Retinal pigment epithelial cell (primary cell): ENCODE results near the gene NFE2L3.

ENCODE experiments used
- DNase-seq: peaks from one replicate; pipeline ENCODE4 v3.0.0-alpha.2; 2010; ENCODE audit warnings: low read depth
- H3K4me3 ChIP-seq: 2 replicates; pipeline ENCODE4 v1.5.1; 2011; ENCODE audit warnings: mild to moderate bottlenecking, low read length, control low read depth, moderate library complexity
- CTCF ChIP-seq: conservative IDR thresholded peaks from 2 replicates; pipeline ENCODE4 v1.5.1; 2011; ENCODE audit warnings: low read depth, low read length, control low read depth, inconsistent platforms

NFE2L3 gene

GRCh38 chr7:26153241-26153822 is 1.3 kb downstream of the NFE2L3 start:
- no peak for DNase-seq
- TF ChIP-seq CTCF: no peak
- H3K4me3 ChIP-seq: peak overlapping the region; percentile 35

- DNase-seq: no peak
- H3K4me3 ChIP-seq: peak overlapping the region; percentile 35
- TF ChIP-seq CTCF: no peak
These were observed 2.1 kb downstream of the NFE2L3 start for GRCh38 chr7:26153823-26154783.

GRCh38 chr7:26155531-26156375 is 3.8 kb downstream of the NFE2L3 start:
- H3K4me3 ChIP-seq: peak overlapping the region; percentile 35
- DNase-seq: peak; percentile 68
- TF ChIP-seq CTCF: peak; percentile 12

- peak; percentile 82 for DNase-seq
- peak overlapping the region; percentile 35 for H3K4me3 ChIP-seq
These were observed 4.7 kb downstream of the NFE2L3 start for GRCh38 chr7:26156451-26157420.

GRCh38 chr7:26157520-26158105 is 5.6 kb downstream of the NFE2L3 start:
- H3K4me3 ChIP-seq: no peak overlapping the region
- TF ChIP-seq CTCF: no peak
- DNase-seq: no peak

More at GRCh38 chr7:26156451-26157420, 4.7 kb downstream of the NFE2L3 start:
- TF ChIP-seq CTCF: no peak

- TF ChIP-seq CTCF: no peak
- DNase-seq: no peak
- no peak overlapping the region for H3K4me3 ChIP-seq
These were observed 7.2 kb downstream of the NFE2L3 start for GRCh38 chr7:26159243-26159642.
